SK-N-SH (cell line): ENCODE measurements around the gene PLOD2. TPM values are rescaled to one million over a fixed set of nuclear protein-coding genes. Genes with fewer than 3 reads are reported as not detected.

Experiments
- CTCF ChIA-PET: fragments of 300-600, 350-600 bp; formaldehyde crosslinking; extraction: SDS; loops from one replicate; lab custom pipeline; 2021; lab: Yijun Ruan, JAX
- POLR2A ChIA-PET: fragments of 350-600 bp; sonication (Branson Sonifier 250); formaldehyde crosslinking; extraction: SDS; loops from one replicate; lab custom pipeline; 2020; ENCODE audit warnings: antibody characterized with exemption, inconsistent platforms; lab: Yijun Ruan, JAX
- DNase-seq: peaks from one replicate; pipeline ENCODE4 v3.0.0; 2012
- H2AFZ ChIP-seq: fragments of 200-600 bp; sonication (generic); 2 replicates; pipeline ENCODE4 v1.8.1; 2016; ENCODE audit warnings: antibody characterized with exemption, mild to moderate bottlenecking, low read depth
- H3F3A ChIP-seq: fragments of 200-600 bp; sonication (generic); replicated peaks from 2 replicates; pipeline ENCODE3; 2016; ENCODE audit warnings: antibody characterized with exemption, mild to moderate bottlenecking; ENCODE audit not compliant: insufficient read depth
- H3K27ac ChIP-seq, 2 experiments: fragments of 200-500 bp in 1 of 2; fragments of 200-600 bp in 1 of 2; sonication (Bioruptor generic) in 1 of 2; sonication (generic), shearing (Covaris generic) in 1 of 2; 2 replicates each; pipeline versions ENCODE4 v1.5.1 to v1.6.1; 2014 to 2016; ENCODE audit warnings: low read depth in 2 of 2, inconsistent platforms in 1 of 2, low read length in 1 of 2, mild to moderate bottlenecking in 1 of 2, mixed read lengths in 1 of 2
- H3K27me3 ChIP-seq: fragments of 200-600 bp; sonication (generic), shearing (Covaris generic); 2 replicates; pipeline ENCODE4 v1.6.1; 2016; ENCODE audit warnings: mixed run types; ENCODE audit not compliant: insufficient read depth
- H3K36me3 ChIP-seq, 2 experiments: fragments of 200-500 bp in 1 of 2; fragments of 200-600 bp in 1 of 2; sonication (Bioruptor generic) in 1 of 2; sonication (generic) in 1 of 2; replicated peaks in 1 of 2; 2 replicates each; pipeline versions ENCODE3 to v1.5.1; 2014 to 2016; ENCODE audit warnings: low read length in 1 of 2, mild to moderate bottlenecking in 1 of 2; ENCODE audit not compliant: insufficient read depth in 2 of 2, control insufficient read depth in 1 of 2
- H3K4me1 ChIP-seq, 2 experiments: fragments of 200-500 bp in 1 of 2; fragments of 200-600 bp in 1 of 2; sonication (Bioruptor generic) in 1 of 2; sonication (generic), shearing (Covaris generic) in 1 of 2; 2 replicates each; pipeline versions ENCODE4 v1.5.1 to v1.6.1; 2014 to 2016; ENCODE audit warnings: low read depth in 1 of 2, low read length in 1 of 2, mixed run types in 1 of 2; ENCODE audit not compliant: insufficient read depth in 2 of 2, control insufficient read depth in 1 of 2
- H3K4me2 ChIP-seq: fragments of 200-600 bp; sonication (generic), shearing (Covaris generic); 2 replicates; pipeline ENCODE4 v1.6.1; 2017; ENCODE audit warnings: mixed run types
- H3K4me3 ChIP-seq, 2 experiments: fragments of 200-500 bp in 1 of 2; fragments of 200-600 bp in 1 of 2; sonication (Bioruptor generic) in 1 of 2; sonication (generic), shearing (Covaris generic) in 1 of 2; 2 replicates each; pipeline versions ENCODE4 v1.5.1 to v1.8.1; 2014 to 2016; ENCODE audit warnings: low read depth in 2 of 2, inconsistent platforms in 1 of 2, low read length in 1 of 2, mild to moderate bottlenecking in 1 of 2, mixed read lengths in 1 of 2, moderate library complexity in 1 of 2
- H3K79me2 ChIP-seq: fragments of 200-600 bp; sonication (generic); 2 replicates; pipeline ENCODE4 v1.8.1; 2017; ENCODE audit warnings: mild to moderate bottlenecking; ENCODE audit not compliant: insufficient read depth
- H3K9ac ChIP-seq: fragments of 200-600 bp; sonication (generic); 2 replicates; pipeline ENCODE4 v1.6.1; 2017; ENCODE audit warnings: mixed run types
- H3K9me2 ChIP-seq: fragments of 200-600 bp; sonication (generic); 2 replicates; pipeline ENCODE4 v1.6.1; 2017; ENCODE audit warnings: mixed run types
- H3K9me3 ChIP-seq: fragments of 200-600 bp; sonication (generic); 2 replicates; pipeline ENCODE4 v1.6.1; 2017; ENCODE audit warnings: mixed run types, mild to moderate bottlenecking, moderate library complexity
- H4K20me1 ChIP-seq: fragments of 200-600 bp; sonication (generic); 2 replicates; pipeline ENCODE4 v1.6.1; 2017; ENCODE audit warnings: mild to moderate bottlenecking, mixed run types; ENCODE audit not compliant: insufficient read depth
- CHD2 ChIP-seq: fragments of 150-350 bp; IDR thresholded peaks from 2 replicates; pipeline ENCODE4 v1.6.1; 2018; ENCODE audit warnings: low read length; ENCODE audit not compliant: partially characterized antibody
- ELF1 ChIP-seq: IDR thresholded peaks from 2 replicates; pipeline ENCODE4 v1.4.0; 2012
- EP300 ChIP-seq, 2 experiments: IDR thresholded peaks; 2 replicates each; pipeline versions ENCODE4 v1.4.0 to v1.6.1; 2012; ENCODE audit warnings: borderline replicate concordance in 1 of 2, low read depth in 1 of 2, low read length in 1 of 2
- FOSL2 ChIP-seq: IDR thresholded peaks from 2 replicates; pipeline ENCODE4 v1.4.0; 2012; ENCODE audit warnings: low read depth, mild to moderate bottlenecking, moderate library complexity, borderline replicate concordance
- FOXJ3 ChIP-seq: sonication (generic); formaldehyde crosslinking; IDR thresholded peaks from 2 replicates; pipeline ENCODE4 v1.5.1; 2020; ENCODE audit warnings: mild to moderate bottlenecking, missing genetic modification reagents
- GATA2 ChIP-seq: sonication (generic); formaldehyde crosslinking; IDR thresholded peaks from 2 replicates; pipeline ENCODE4 v1.5.0; 2020; ENCODE audit warnings: mild to moderate bottlenecking, missing genetic modification reagents
- MAX ChIP-seq: IDR thresholded peaks from 2 replicates; pipeline ENCODE4 v1.4.0; 2012; ENCODE audit warnings: low read depth
- MXI1 ChIP-seq: IDR thresholded peaks from 2 replicates; pipeline ENCODE4 v1.6.1; 2012; ENCODE audit warnings: mild to moderate bottlenecking, low read depth, low read length, improper control_type of control experiment
- PBX3 ChIP-seq: IDR thresholded peaks from 2 replicates; pipeline ENCODE4; 2012
- POLR2AphosphoS5 ChIP-seq: IDR thresholded peaks from 2 replicates; pipeline ENCODE4 v1.6.1; 2012; ENCODE audit warnings: low read depth, low read length
- RAD21 ChIP-seq: IDR thresholded peaks from 2 replicates; pipeline ENCODE4 v1.6.1; 2012; ENCODE audit warnings: mild to moderate bottlenecking, low read length
- RXRA ChIP-seq: IDR thresholded peaks from 2 replicates; pipeline ENCODE4 v1.4.0; 2012; ENCODE audit warnings: low read depth, mild to moderate bottlenecking, borderline replicate concordance
- TAF1 ChIP-seq: IDR thresholded peaks from 2 replicates; pipeline ENCODE4 v1.6.1; 2012; ENCODE audit warnings: low read depth, mild to moderate bottlenecking, low read length, moderate library complexity, borderline replicate concordance
- TCF12 ChIP-seq: IDR thresholded peaks from 2 replicates; pipeline ENCODE4 v1.4.0; 2012
- TEAD4 ChIP-seq: IDR thresholded peaks from 2 replicates; pipeline ENCODE4 v1.4.0; 2012; ENCODE audit warnings: mild to moderate bottlenecking, borderline replicate concordance; ENCODE audit not compliant: insufficient read depth
- USF2 ChIP-seq: fragments of 150-350 bp; IDR thresholded peaks from 2 replicates; pipeline ENCODE4 v1.6.1; 2017; ENCODE audit warnings: antibody characterized with exemption, low read length, low read depth, borderline replicate concordance
- YY1 ChIP-seq: IDR thresholded peaks from 2 replicates; pipeline ENCODE4 v1.4.0; 2012; ENCODE audit warnings: low read depth, mild to moderate bottlenecking
- WGBS: methylation state at CpG from one replicate; pipeline ENCODE4 v1.1.6; 2017; ENCODE audit warnings: low lambda C conversion rate; 5-methylcytosine and 5-hydroxymethylcytosine counted together
- polyA plus RNA-seq, 3 experiments: library from polyadenylated mRNA; depleted of rRNA; stranded (reverse); fragments of >200 nt; gene quantifications; 2 replicates each; pipeline ENCODE4 v1.2.3, GENCODE V29; 2012
- TF ChIP-seq, protein P1 (sequence below): fragments of 150-350 bp; IDR thresholded peaks from 2 replicates; pipeline ENCODE4 v1.6.1; 2016; ENCODE audit warnings: mild to moderate bottlenecking, low read depth, low read length

The PLOD2 gene
- polyA plus RNA-seq, 1 of the 3 experiments (the other 2 are of a cell fraction), result 0.58 TPM

DNA sequence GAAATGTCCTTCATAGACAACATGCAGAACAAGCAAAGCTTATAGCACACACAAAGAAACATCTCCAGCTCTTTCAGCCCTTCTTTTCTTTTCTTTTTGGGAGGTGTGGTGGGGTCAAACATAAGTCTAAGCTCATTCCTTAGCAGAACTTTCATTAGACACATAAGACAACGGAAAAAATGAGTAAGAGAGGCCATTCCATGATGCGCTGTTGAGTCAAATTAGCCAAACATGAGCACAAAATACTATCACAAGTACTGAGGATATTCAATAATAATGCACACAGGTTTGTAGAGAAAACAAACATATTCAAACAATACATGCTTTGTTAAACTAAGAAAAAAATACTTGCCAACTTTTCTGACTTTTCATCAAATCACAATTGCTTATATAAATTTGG lies 83.0 kb downstream of the PLOD2 start:
- no peaks in the 10 kb centered on the region for H3K36me3 ChIP-seq
- 53% methylated on average over 2 of the region's 2 CpGs for WGBS
- no peaks in the 10 kb centered on the region for H3K27me3 ChIP-seq
- no peaks in the 10 kb centered on the region for H3F3A ChIP-seq
- no peaks in the 10 kb centered on the region for H3K4me1 ChIP-seq
- H3K4me3 ChIP-seq, result no peak overlapping the region
- no peaks in the 10 kb centered on the region; the same call in 1 of the 2 replicates for H3K9me2 ChIP-seq
- CTCF ChIA-PET, result interaction anchor here (1.0 to 1.3 kb wide), 3 partner anchors 10 to 13 kb away, joined by 3 to 4 read pairs (median 3); no protein-coding TSS in a partner anchor
- H3K9ac ChIP-seq, result no peak overlapping the region
- TF ChIP-seq YY1 (no peak), CHD2 (no peak)
- no peak overlapping the region for H2AFZ ChIP-seq
- no peak overlapping the region for H3K27ac ChIP-seq
- H3K9me3 ChIP-seq, result no peaks in the 10 kb centered on the region
- POLR2A ChIA-PET, result no interaction called here
- no peak overlapping the region for H3K4me2 ChIP-seq
- no peaks in the 10 kb centered on the region for H4K20me1 ChIP-seq
- no peaks in the 10 kb centered on the region for H3K79me2 ChIP-seq
- no peak for DNase-seq

- Histone ChIP-seq H2AFZ (no peak overlapping the region), H3K9me2 (no peaks in the 10 kb centered on the region; the same call in 1 of the 2 replicates), H3K27ac (no peak overlapping the region), H3K9ac (no peak overlapping the region), H3K4me3 (no peak overlapping the region), H3K4me2 (no peak overlapping the region), H4K20me1 (no peaks in the 10 kb centered on the region), H3K4me1 (no peaks in the 10 kb centered on the region), H3F3A (no peaks in the 10 kb centered on the region), H3K79me2 (no peaks in the 10 kb centered on the region), H3K9me3 (no peaks in the 10 kb centered on the region), H3K27me3 (no peaks in the 10 kb centered on the region), H3K36me3 (no peaks in the 10 kb centered on the region)
- WGBS, result 3% methylated on average over 1 of the region's 1 CpG
- no peak for DNase-seq
- no peak for TF ChIP-seq MXI1
- TF ChIP-seq USF2, result no peak
- TF ChIP-seq MAX, result no peak
- TF ChIP-seq RXRA, result no peak
- TF ChIP-seq GATA2 (CRISPR knock-in tag), result no peak
- no peak for TF ChIP-seq PBX3
- TF ChIP-seq TEAD4, result no peak
- no peak for TF ChIP-seq TAF1
- no peak for TF ChIP-seq RAD21
- no peak for TF ChIP-seq EP300 (IDR thresholded peaks at IDR 0.05; ENCODE audit: borderline replicate concordance in 1 of 2, low read depth in 1 of 2, low read length in 1 of 2)
- TF ChIP-seq TCF12, result no peak
- TF ChIP-seq FOSL2, result no peak
- no peak for TF ChIP-seq ELF1
- TF ChIP-seq POLR2AphosphoS5, result no peak
- no peak for TF ChIP-seq FOXJ3
- TF ChIP-seq, protein P1, sequence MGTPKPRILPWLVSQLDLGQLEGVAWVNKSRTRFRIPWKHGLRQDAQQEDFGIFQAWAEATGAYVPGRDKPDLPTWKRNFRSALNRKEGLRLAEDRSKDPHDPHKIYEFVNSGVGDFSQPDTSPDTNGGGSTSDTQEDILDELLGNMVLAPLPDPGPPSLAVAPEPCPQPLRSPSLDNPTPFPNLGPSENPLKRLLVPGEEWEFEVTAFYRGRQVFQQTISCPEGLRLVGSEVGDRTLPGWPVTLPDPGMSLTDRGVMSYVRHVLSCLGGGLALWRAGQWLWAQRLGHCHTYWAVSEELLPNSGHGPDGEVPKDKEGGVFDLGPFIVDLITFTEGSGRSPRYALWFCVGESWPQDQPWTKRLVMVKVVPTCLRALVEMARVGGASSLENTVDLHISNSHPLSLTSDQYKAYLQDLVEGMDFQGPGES, result no peak
- ChIA-PET POLR2A (no interaction called here), CTCF (interaction anchor here (1.0 to 1.3 kb wide), 3 partner anchors 11 to 14 kb away, joined by 3 to 4 read pairs (median 3); no protein-coding TSS in a partner anchor)
Observed at GRCh38 chr3:146077181-146077580, 83.8 kb downstream of the PLOD2 start.
